IPS-18c (cell line): Measurements from ENCODE around the gene HSFX3.
"Not testable (repeated sequence)": the region's sequence is repeated elsewhere in the genome, so short reads cannot be mapped to it uniquely, and the experiment has no call there.

Source experiments
- H3K4me3 ChIP-seq: 2 replicates; pipeline ENCODE4 v1.7.0; 2013; ENCODE audit warnings: low read depth, mild to moderate bottlenecking, low read length, moderate library complexity; ENCODE audit not compliant: insufficient read depth
- H3K9me3 ChIP-seq: one replicate; pipeline ENCODE4 v1.6.1; 2013; ENCODE audit warnings: mild to moderate bottlenecking, low read length, moderate library complexity; ENCODE audit not compliant: control insufficient read depth, insufficient read depth

The HSFX3 gene

GRCh38 chrX:149504915-149505651 lies 44.6 kb downstream of the HSFX3 start, which contains the start of gene IDS:
IDS (minus strand) TSS chrX:149505306; CDS start chrX:149505137, 169 bp downstream.
- Histone ChIP-seq H3K4me3 (peak within 1 kb of the TSS; percentile 40), H3K9me3 (peaks cover 10% of the 10 kb centered on the region)

DNA sequence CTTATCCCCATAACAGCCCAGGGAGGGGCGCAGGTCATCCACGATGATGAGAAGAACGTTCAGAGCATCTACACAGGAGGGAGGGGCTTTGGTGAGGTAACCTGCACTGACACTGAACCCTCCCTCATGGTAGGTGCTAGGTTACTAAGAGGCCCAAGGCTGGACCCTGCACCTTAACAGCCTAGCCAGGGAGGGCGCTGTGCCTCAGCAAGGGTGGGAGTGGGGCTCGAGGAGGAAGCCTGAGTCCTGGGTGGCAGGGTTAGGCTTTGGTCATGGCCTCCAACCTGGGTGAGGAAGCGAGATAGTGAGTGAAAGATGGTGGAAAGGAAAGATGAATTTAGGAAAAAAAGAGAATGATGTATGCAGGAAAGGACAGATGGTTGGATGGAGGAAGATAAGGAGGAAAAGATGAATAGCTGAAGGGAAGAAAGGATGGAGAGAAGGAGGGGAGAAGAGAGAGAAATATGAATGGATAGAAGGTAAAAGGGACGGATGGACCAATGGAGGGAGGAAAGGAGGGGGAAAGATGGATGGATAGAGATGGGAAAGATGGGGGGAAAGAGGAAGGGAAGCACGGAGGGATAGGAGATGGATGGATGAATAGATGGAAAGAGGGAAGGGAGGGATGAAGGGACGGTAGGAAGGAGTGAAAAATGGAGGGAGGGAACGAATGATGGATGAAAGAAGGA lies 45.4 kb downstream of the HSFX3 start:
- H3K4me3 ChIP-seq = peak overlapping the region; percentile 40
- H3K9me3 ChIP-seq = peaks cover 10% of the 10 kb centered on the region

GRCh38 chrX:149503446-149503845 lies 46.3 kb downstream of the HSFX3 start:
- H3K4me3 ChIP-seq = not testable (repeated sequence)
- H3K9me3 ChIP-seq = peaks cover 10% of the 10 kb centered on the region

DNA sequence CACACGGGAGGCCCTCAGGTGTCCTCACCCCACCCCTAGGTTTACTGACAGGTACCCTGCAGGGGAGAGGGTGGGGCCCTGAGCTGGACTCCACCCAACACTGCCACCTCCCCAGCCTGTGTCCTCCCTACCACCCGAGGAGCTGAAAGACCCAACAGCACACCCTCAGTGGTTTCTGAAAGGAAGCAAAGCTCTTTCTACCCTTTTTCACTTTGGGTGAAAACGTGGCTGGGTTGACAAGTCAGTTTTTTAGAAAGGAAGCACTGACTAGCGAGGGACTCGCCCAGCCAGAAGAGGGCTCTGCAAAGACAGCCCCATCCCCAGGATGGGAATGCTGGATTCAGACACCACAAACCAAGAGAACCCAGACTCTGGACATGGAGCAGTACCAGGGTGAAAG lies 46.8 kb downstream of the HSFX3 start:
- not testable (repeated sequence) for H3K9me3 ChIP-seq, H3K4me3 ChIP-seq

DNA sequence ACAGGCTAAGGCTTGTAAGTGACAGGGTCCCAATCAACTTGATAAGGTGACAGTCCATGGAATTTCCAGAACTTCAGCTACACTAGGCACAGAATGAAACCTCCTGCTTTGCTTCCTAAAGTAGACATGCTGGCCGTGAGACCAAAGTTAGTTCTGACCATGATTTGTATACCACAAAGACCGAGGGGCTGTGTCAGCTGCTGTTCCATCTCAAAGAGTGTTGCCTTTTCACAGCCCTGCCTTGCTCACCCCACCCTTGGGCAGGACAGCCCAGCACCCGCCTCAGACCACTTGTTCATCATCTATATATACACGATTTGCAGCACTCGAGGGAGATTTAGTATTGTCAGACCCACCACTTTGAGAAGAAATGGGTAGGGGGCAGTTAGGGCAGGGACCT lies 50.0 kb downstream of the HSFX3 start:
- Histone ChIP-seq H3K4me3 (no peak overlapping the region), H3K9me3 (peaks cover 12% of the 10 kb centered on the region)

DNA sequence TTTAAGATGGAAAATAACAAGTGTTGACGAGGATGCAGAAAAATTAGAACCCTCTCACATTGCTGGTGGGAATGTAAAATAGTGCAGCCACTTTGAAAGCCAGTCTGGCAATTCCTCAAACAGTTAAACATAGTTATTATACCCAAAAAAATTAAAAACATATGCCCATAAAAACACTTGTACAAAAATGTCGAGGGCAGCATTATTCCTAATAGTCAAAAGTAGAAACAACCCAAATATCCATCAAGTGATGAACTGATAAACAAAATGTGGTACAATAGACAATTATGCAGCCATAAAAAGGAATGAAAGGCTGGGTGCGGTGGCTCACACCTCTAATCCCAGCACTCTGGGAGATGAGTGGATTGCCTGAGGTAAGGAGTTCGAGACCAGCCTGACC lies 51.0 kb downstream of the HSFX3 start:
- peaks cover 10% of the 10 kb centered on the region for H3K9me3 ChIP-seq

More for the DNA sequence above, 51.0 kb downstream of the HSFX3 start:
- H3K4me3 ChIP-seq = no peak overlapping the region
